Sigmoid colon (tissue), 7 donors: Measurements from ENCODE around the gene AFDN. TPM values are rescaled to one million over a fixed set of nuclear protein-coding genes. Genes with fewer than 3 reads are reported as not detected.

Source experiments
- DNase-seq: peaks from one replicate; pipeline ENCODE4 v3.0.0-alpha.2; 2019
- H3K27ac ChIP-seq, 4 donors: fragments of 200-600 bp; sonication (generic); one replicate each; pipeline ENCODE4 v1.5.1; 2016 to 2019; ENCODE audit warnings: mild to moderate bottlenecking in 1 of 4
- H3K27me3 ChIP-seq, 3 donors: fragments of 200-600 bp; sonication (generic); one replicate each; pipeline ENCODE4 v1.5.1; 2019; ENCODE audit warnings: mild to moderate bottlenecking in 1 of 3
- H3K36me3 ChIP-seq, 4 donors: fragments of 200-600 bp; sonication (generic); one replicate each; pipeline ENCODE4 v1.5.1; 2016 to 2019
- H3K4me1 ChIP-seq, 4 donors: fragments of 200-600 bp; sonication (generic); one replicate each; pipeline ENCODE4 v1.5.1; 2017 to 2019
- H3K4me3 ChIP-seq, 4 donors: fragments of 200-600 bp; sonication (generic); one replicate each; pipeline ENCODE4 v1.5.1; 2017 to 2019; ENCODE audit warnings: mild to moderate bottlenecking in 2 of 4, moderate library complexity in 1 of 4
- H3K9me3 ChIP-seq, 4 donors: fragments of 200-600 bp in 3 of 4; sonication (generic) in 3 of 4; one replicate each; pipeline versions ENCODE4 v1.5.1 to v1.6.1; 2013 to 2019
- CTCF ChIP-seq, 4 experiments: fragments of 450-650 bp in 3 of 4; fragments of 200-600 bp in 1 of 4; IDR thresholded peaks; one replicate each; pipeline ENCODE4 v1.5.1; 2016 to 2019; ENCODE audit warnings: antibody characterized with exemption in 4 of 4, mild to moderate bottlenecking in 3 of 4, moderate library complexity in 2 of 4
- EP300 ChIP-seq, 4 donors: sonication (generic); formaldehyde crosslinking; IDR thresholded peaks; one replicate each; pipeline ENCODE4 v1.6.1; 2017; ENCODE audit warnings: antibody characterized with exemption in 4 of 4
- POLR2A ChIP-seq, 2 donors: fragments of 450-650 bp; IDR thresholded peaks; one replicate each; pipeline ENCODE4 v1.6.1; 2016; ENCODE audit warnings: antibody characterized with exemption in 2 of 2, mild to moderate bottlenecking in 2 of 2, moderate library complexity in 2 of 2
- POLR2AphosphoS5 ChIP-seq, 4 donors: sonication (generic); formaldehyde crosslinking; IDR thresholded peaks; one replicate each; pipeline ENCODE4 v1.6.1; 2017; ENCODE audit warnings: antibody characterized with exemption in 4 of 4
- WGBS, 2 donors: extraction: QIAGEN DNeasy Blood & Tissue Kit; methylation state at CpG; one replicate each; pipeline ENCODE4 v1.1.7; 2013; 5-methylcytosine and 5-hydroxymethylcytosine counted together
- intact Hi-C: fragments of 100-400 bp; cut with DNase I; formaldehyde crosslinking; loops from one replicate; pipeline ENCODE4 v1.15.1; 2023
- polyA plus RNA-seq, 3 donors: library from polyadenylated mRNA; stranded (reverse); fragments of 200-250 nt; gene quantifications; one replicate each; pipeline ENCODE4 v1.2.3, GENCODE V29; 2013
- total RNA-seq, 4 donors: library from RNA; depleted of rRNA; stranded (reverse); fragments of >200 nt; gene quantifications; one replicate each; pipeline ENCODE4 v1.1.0, GENCODE V29; 2016
- donor health status: healthy with polysubstance abuse.
- donor health status: Bipolar disorder and iron deficiency.
- donor health status: healthy.

Gene AFDN
- total and polyA plus RNA-seq, 7 donors: 43.2 to 104 (median 83.6) TPM

DNA sequence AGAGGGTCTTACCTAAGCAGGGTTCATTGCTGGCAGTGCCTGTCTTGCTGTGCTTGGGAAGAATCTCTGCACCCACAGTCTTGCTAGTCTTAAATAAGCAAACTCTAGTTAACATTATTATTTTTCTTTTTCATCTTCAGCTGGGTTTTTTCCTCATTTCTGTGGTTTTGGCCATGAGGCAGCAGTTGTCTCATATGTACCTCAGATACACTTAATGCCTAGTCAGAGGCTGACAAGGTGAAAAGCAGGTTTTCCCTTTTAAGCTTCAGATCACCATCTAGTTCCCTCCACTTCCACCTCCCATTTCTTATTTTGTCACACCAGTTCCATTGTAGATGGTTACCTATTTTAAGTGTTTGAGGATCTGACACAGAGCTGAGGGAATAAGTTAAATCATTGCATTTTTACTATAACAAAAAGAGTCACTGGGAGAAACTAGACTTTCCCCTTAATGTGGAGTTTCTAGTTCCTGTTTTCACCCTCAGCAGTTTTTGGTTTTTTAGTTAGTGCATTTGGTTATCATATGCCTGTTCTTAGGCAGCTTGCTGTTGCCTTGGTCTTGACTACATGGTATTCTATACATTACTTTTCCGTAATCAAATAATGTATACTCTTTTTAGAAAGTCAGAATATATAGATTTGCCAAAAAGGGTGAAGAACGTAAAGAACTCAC is 46.0 kb downstream of the AFDN start:
- H3K27ac ChIP-seq: no peak overlapping the region
- no peaks in the 10 kb centered on the region for H3K27me3 ChIP-seq
- H3K36me3 ChIP-seq: peaks cover 0 to 61% (median 2%) of the 10 kb centered on the region in 4 donors
- DNase-seq: no peak
- no peaks in the 10 kb centered on the region for H3K9me3 ChIP-seq
- 93 to 95% methylated on average over 2 of the region's 2 CpGs for WGBS, 2 donors
- intact Hi-C loops: no loop called here
- no peaks in the 10 kb centered on the region for H3K4me1 ChIP-seq
- H3K4me3 ChIP-seq: no peak overlapping the region
- no peak for TF ChIP-seq POLR2A (IDR thresholded peaks at IDR 0.05)
- TF ChIP-seq EP300 (IDR thresholded peaks at IDR 0.05): no peak
- TF ChIP-seq CTCF (IDR thresholded peaks at IDR 0.05): no peak
- TF ChIP-seq POLR2AphosphoS5 (IDR thresholded peaks at IDR 0.05): no peak

DNA sequence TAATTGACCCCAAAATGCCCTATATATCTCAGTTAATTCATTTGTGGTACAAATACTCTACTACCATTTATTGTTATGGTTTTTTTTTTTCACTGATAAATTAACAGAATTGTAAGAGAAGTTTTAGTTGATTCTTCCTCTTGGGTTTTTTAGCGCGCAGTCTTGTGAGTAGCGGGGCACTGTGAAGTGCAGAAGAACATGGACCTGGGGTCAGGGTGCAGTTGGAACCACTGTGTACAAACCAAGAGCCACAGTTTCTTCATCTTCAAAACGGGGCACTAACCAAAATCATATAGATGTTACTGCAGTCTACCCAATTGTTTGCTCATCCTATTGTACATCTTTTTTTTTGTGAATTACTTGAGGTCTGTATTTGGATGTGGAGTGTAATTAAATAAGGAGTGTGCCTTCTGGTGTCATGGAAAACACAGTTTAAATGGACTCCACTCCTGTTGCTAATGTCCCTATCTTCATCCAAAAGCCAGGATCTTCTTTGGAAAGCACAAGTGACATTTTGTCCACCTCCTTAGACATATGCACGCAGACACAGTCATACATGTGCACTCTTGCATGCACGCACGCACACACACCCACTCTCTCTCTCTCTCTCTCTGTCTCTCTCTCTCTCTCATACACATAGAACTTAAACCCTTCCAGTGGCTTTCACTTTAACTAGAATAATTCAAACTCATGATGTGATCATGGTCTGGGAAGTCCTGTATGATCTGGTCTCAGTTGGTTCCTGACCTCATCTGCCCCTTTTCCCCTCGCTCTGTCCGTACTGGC is 51.5 kb downstream of the AFDN start:
- DNase-seq: no peak
- H3K27ac ChIP-seq: no peak overlapping the region
- TF ChIP-seq CTCF (IDR thresholded peaks at IDR 0.05): no peak
- TF ChIP-seq EP300 (IDR thresholded peaks at IDR 0.05): no peak
- TF ChIP-seq POLR2AphosphoS5 (IDR thresholded peaks at IDR 0.05): no peak
- TF ChIP-seq POLR2A (IDR thresholded peaks at IDR 0.05): no peak
- intact Hi-C loops: no loop called here
- H3K27me3 ChIP-seq: no peaks in the 10 kb centered on the region
- WGBS, 2 donors: 87 to 95% methylated on average over 9 of the region's 9 CpGs
- no peak overlapping the region for H3K4me3 ChIP-seq
- peaks cover 0 to 73% (median 7%) of the 10 kb centered on the region in 4 donors for H3K36me3 ChIP-seq
- no peaks in the 10 kb centered on the region for H3K4me1 ChIP-seq
- no peaks in the 10 kb centered on the region for H3K9me3 ChIP-seq

DNA sequence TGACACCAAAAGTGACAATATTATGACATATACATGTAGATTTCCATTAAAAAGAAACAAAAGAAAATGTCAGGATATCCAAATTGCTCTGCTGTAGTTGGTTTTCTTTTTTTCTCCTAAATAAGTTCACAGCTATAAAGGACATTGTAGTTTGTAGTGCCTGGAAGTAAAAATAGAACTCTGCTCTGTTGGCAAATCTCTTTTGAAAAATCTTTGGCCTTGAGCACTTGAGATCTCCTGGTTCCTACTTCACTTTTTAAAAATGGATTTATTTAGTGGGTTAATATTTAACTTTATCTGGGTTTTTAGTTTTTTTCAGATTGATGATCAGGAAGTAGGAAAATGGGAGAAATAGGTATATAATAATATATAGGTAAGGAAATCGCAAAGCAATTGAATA is 52.9 kb downstream of the AFDN start:
- 89 to 93% methylated on average over 1 of the region's 1 CpG for WGBS, 2 donors
- H3K9me3 ChIP-seq: no peaks in the 10 kb centered on the region
- peaks cover 0 to 74% (median 7%) of the 10 kb centered on the region in 4 donors for H3K36me3 ChIP-seq
- no peak overlapping the region for H3K4me3 ChIP-seq
- H3K27me3 ChIP-seq: no peaks in the 10 kb centered on the region
- intact Hi-C loops: no loop called here
- DNase-seq: no peak
- H3K27ac ChIP-seq: no peak overlapping the region
- TF ChIP-seq POLR2A (IDR thresholded peaks at IDR 0.05) (no peak), CTCF (IDR thresholded peaks at IDR 0.05) (no peak), EP300 (IDR thresholded peaks at IDR 0.05) (no peak), POLR2AphosphoS5 (IDR thresholded peaks at IDR 0.05) (no peak)
- no peaks in the 10 kb centered on the region for H3K4me1 ChIP-seq

DNA sequence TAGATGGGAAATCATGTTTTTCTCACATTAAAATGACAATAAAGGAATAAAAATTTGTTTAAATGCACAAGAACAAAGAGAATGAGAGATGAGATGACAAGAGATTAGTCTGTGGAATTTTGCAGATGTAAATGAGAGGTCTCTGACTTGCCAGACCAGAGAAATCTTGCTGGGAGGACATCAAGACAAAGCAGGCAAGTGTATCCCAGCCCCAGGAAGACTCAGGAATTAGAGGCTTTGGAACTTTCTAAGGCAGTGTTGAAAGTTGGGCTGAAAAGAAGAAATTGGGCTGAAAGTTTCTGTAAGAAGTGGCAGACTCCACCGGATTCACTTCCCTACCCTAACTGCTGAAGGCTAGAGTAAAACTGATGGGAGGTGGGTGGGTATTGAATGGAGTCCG is 54.6 kb downstream of the AFDN start:
- no peak for TF ChIP-seq CTCF (IDR thresholded peaks at IDR 0.05)
- TF ChIP-seq POLR2A (IDR thresholded peaks at IDR 0.05): no peak
- TF ChIP-seq EP300 (IDR thresholded peaks at IDR 0.05): no peak
- no peak for TF ChIP-seq POLR2AphosphoS5 (IDR thresholded peaks at IDR 0.05)
- Histone ChIP-seq H3K9me3 (no peaks in the 10 kb centered on the region), H3K4me3 (no peak overlapping the region), H3K36me3 (peaks cover 0 to 72% (median 7%) of the 10 kb centered on the region in 4 donors), H3K4me1 (no peaks in the 10 kb centered on the region), H3K27me3 (no peaks in the 10 kb centered on the region), H3K27ac (no peak overlapping the region)
- DNase-seq: no peak
- intact Hi-C loops: no loop called here
- WGBS, 2 donors: 92 to 95% methylated on average over 2 of the region's 2 CpGs
